Fibroblast of lung (primary cell): ENCODE measurements around the gene PDE4D. TPM values are rescaled to one million over a fixed set of nuclear protein-coding genes. Genes with fewer than 3 reads are reported as not detected.

Experiments used
- DNase-seq, 2 donors: peaks; one replicate each; pipeline versions ENCODE4 v3.0.0 to v3.0.0-alpha.2; 2010; ENCODE audit warnings: low read depth in 2 of 2
- H2AFZ ChIP-seq: 2 replicates; pipeline ENCODE4 v1.5.1; 2012; ENCODE audit warnings: low read length, control low read depth, inconsistent platforms
- H3K27ac ChIP-seq: 2 replicates; pipeline ENCODE4 v1.5.1; 2011; ENCODE audit warnings: low read length, control low read depth; ENCODE audit not compliant: insufficient read depth
- H3K27me3 ChIP-seq: 2 replicates; pipeline ENCODE4 v1.5.1; 2011; ENCODE audit warnings: mild to moderate bottlenecking, low read length; ENCODE audit not compliant: control insufficient read depth, insufficient read depth
- H3K36me3 ChIP-seq: 2 replicates; pipeline ENCODE4 v1.5.1; 2011; ENCODE audit warnings: low read length; ENCODE audit not compliant: control insufficient read depth, insufficient read depth
- H3K4me1 ChIP-seq: 2 replicates; pipeline ENCODE4 v1.5.1; 2011; ENCODE audit warnings: low read length; ENCODE audit not compliant: control insufficient read depth, insufficient read depth; ENCODE audit errors: extremely low read depth
- H3K4me2 ChIP-seq: 2 replicates; pipeline ENCODE4 v1.5.1; 2011; ENCODE audit warnings: low read length, control low read depth; ENCODE audit not compliant: insufficient read depth; ENCODE audit errors: extremely low read depth
- H3K4me3 ChIP-seq, 4 experiments: fragments of 200-600 bp in 1 of 4; sonication (generic) in 1 of 4; replicated peaks in 1 of 4; 2 replicates each; pipeline ENCODE4 v1.5.1; 2011 to 2016; ENCODE audit warnings: low read length in 4 of 4, low read depth in 3 of 4, mild to moderate bottlenecking in 3 of 4, control low read depth in 2 of 4, inconsistent platforms in 1 of 4, mixed read lengths in 1 of 4; ENCODE audit not compliant: insufficient read depth in 1 of 4; ENCODE audit errors: control extremely low read depth in 1 of 4
- H3K79me2 ChIP-seq: 2 replicates; pipeline ENCODE4 v1.5.1; 2012; ENCODE audit warnings: mild to moderate bottlenecking, low read length, inconsistent platforms; ENCODE audit not compliant: control insufficient read depth, insufficient read depth
- H3K9ac ChIP-seq: 2 replicates; pipeline ENCODE4 v1.5.1; 2011; ENCODE audit warnings: mild to moderate bottlenecking, low read length, control low read depth; ENCODE audit not compliant: insufficient read depth
- H3K9me3 ChIP-seq: 2 replicates; pipeline ENCODE4 v1.5.1; 2012; ENCODE audit warnings: low read depth, low read length; ENCODE audit not compliant: control insufficient read depth, insufficient read depth
- H4K20me1 ChIP-seq: 2 replicates; pipeline ENCODE4 v1.5.1; 2011; ENCODE audit warnings: low read length; ENCODE audit not compliant: control insufficient read depth, insufficient read depth; ENCODE audit errors: extremely low read depth
- EZH2 ChIP-seq: IDR thresholded peaks from 2 replicates; pipeline ENCODE4 v1.5.1; 2012; ENCODE audit warnings: low read length, control low read depth, mild to moderate bottlenecking; ENCODE audit errors: missing control alignments
- polyA plus RNA-seq, 2 donors: library from polyadenylated mRNA; depleted of rRNA in 1 of 2; stranded (reverse) in 1 of 2; unstranded in 1 of 2; fragments of >200 nt; gene quantifications; 2 replicates each; pipeline ENCODE4 v1.2.1, GENCODE V29; 2011 to 2012; ENCODE audit warnings: missing spikeins in 1 of 2
- total RNA-seq: library from RNA; depleted of rRNA; stranded (reverse); fragments of >200 nt; gene quantifications from 2 replicates; pipeline ENCODE4 v1.2.1, GENCODE V29; 2014
- TF ChIP-seq, protein P1 (sequence below), 2 donors: IDR thresholded peaks in 1 of 2; conservative IDR thresholded peaks in 1 of 2; 1 replicate in 1 of 2; 2 replicates in 1 of 2; pipeline ENCODE4 v1.5.1; 2011 to 2012; ENCODE audit warnings: low read length in 2 of 2, control low read depth in 1 of 2, inconsistent platforms in 1 of 2, low read depth in 1 of 2, mild to moderate bottlenecking in 1 of 2

PDE4D gene
- total and polyA plus RNA-seq, 2 donors (not counting 1 experiment from before 2014, with no cell fraction given): 2.1 to 8.3 TPM

DNA sequence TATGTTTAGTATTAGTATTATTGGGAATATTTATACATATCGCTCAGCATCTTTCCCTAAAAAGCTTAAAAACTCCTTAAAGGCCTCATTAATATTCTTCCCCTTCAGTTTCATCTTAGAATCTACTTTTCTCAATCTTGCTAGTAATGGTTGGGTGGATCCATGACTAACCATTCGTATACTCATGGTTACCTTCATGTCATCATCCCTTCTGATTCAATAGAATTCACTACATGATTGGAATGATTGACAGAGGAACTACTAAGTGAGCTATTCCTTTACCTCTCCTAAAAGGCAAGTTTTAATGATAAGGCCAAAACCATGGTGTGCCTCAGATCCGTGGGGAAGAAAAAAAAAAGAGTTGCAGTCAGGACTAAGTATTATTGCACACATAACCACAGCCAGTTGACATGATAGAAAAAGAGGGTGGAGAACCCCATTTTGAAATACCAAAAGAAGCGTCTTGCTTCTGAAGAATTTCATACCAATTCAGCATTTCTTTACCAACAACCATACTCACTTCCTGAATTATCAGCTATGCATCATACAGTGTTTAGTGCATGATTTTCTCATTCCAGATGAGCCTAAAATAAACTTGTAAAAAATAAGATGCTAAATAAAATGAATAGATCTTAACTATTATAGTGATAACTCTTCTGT lies 624.6 kb downstream of the PDE4D start:
- Histone ChIP-seq H3K79me2 (no peaks in the 10 kb centered on the region), H3K27me3 (no peaks in the 10 kb centered on the region), H4K20me1 (no peaks in the 10 kb centered on the region), H3K27ac (no peak overlapping the region), H3K9me3 (no peaks in the 10 kb centered on the region), H3K4me3 (no peak overlapping the region), H3K4me1 (no peaks in the 10 kb centered on the region), H3K36me3 (no peaks in the 10 kb centered on the region), H3K9ac (no peak overlapping the region), H2AFZ (no peak overlapping the region), H3K4me2 (no peak overlapping the region)
- TF ChIP-seq, protein P1, sequence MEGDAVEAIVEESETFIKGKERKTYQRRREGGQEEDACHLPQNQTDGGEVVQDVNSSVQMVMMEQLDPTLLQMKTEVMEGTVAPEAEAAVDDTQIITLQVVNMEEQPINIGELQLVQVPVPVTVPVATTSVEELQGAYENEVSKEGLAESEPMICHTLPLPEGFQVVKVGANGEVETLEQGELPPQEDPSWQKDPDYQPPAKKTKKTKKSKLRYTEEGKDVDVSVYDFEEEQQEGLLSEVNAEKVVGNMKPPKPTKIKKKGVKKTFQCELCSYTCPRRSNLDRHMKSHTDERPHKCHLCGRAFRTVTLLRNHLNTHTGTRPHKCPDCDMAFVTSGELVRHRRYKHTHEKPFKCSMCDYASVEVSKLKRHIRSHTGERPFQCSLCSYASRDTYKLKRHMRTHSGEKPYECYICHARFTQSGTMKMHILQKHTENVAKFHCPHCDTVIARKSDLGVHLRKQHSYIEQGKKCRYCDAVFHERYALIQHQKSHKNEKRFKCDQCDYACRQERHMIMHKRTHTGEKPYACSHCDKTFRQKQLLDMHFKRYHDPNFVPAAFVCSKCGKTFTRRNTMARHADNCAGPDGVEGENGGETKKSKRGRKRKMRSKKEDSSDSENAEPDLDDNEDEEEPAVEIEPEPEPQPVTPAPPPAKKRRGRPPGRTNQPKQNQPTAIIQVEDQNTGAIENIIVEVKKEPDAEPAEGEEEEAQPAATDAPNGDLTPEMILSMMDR (conservative IDR thresholded peaks at IDR 0.05 in 1 of 2, IDR thresholded peaks at IDR 0.05 in 1 of 2; ENCODE audit: low read depth in 1 of 2, low read length in 2 of 2): no peak
- no peak for TF ChIP-seq EZH2
- no peak for DNase-seq

GRCh38 chr5:59267033-59267432 lies 626.5 kb downstream of the PDE4D start:
- Histone ChIP-seq H3K9me3 (no peaks in the 10 kb centered on the region), H3K9ac (no peak overlapping the region), H3K79me2 (no peaks in the 10 kb centered on the region), H3K4me2 (no peak overlapping the region), H3K27ac (no peak overlapping the region), H3K27me3 (no peaks in the 10 kb centered on the region), H2AFZ (no peak overlapping the region), H3K4me1 (no peaks in the 10 kb centered on the region), H3K36me3 (no peaks in the 10 kb centered on the region), H4K20me1 (no peaks in the 10 kb centered on the region), H3K4me3 (no peak overlapping the region)
- DNase-seq: no peak
- TF ChIP-seq, protein P1 (conservative IDR thresholded peaks at IDR 0.05 in 1 of 2, IDR thresholded peaks at IDR 0.05 in 1 of 2; ENCODE audit: low read depth in 1 of 2, low read length in 2 of 2): no peak
- TF ChIP-seq EZH2: no peak

DNA sequence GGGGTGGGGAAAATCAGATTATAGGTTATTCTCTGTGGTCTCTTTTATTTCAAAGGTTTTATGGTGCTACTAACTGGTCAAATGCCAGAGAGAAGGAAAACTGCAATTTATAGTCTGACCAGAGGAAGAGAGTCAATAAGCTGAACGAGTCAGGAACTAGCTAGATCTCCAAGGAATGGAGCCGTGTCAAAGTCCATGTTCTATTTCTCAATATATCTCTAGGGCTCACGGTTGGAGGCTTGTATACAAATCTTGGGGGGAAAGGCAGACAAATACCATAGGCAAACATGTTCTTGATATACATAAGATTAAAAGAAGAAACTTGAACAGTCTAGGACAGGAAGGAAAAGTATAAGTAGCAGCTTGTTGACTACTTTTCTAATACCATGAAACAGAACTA lies 627.1 kb downstream of the PDE4D start:
- no peaks in the 10 kb centered on the region for H3K4me1 ChIP-seq
- TF ChIP-seq, protein P1 (conservative IDR thresholded peaks at IDR 0.05 in 1 of 2, IDR thresholded peaks at IDR 0.05 in 1 of 2; ENCODE audit: low read depth in 1 of 2, low read length in 2 of 2): no peak
- TF ChIP-seq EZH2: no peak
- H3K9ac ChIP-seq: no peak overlapping the region
- H3K4me3 ChIP-seq: no peak overlapping the region
- no peaks in the 10 kb centered on the region for H4K20me1 ChIP-seq
- H3K27ac ChIP-seq: no peak overlapping the region
- H3K27me3 ChIP-seq: no peaks in the 10 kb centered on the region
- H3K9me3 ChIP-seq: no peaks in the 10 kb centered on the region
- H3K36me3 ChIP-seq: no peaks in the 10 kb centered on the region
- DNase-seq: no peak
- no peaks in the 10 kb centered on the region for H3K79me2 ChIP-seq
- H3K4me2 ChIP-seq: no peak overlapping the region
- H2AFZ ChIP-seq: no peak overlapping the region
